ENCODE measurements around the gene SLFN5. TPM values are rescaled to one million over a fixed set of nuclear protein-coding genes. Genes with fewer than 3 reads are reported as not detected.

Gene SLFN5
- polyA plus RNA-seq, 1 of the 3 experiments (the other 2 are of a cell fraction) = 1.4 TPM

DNA sequence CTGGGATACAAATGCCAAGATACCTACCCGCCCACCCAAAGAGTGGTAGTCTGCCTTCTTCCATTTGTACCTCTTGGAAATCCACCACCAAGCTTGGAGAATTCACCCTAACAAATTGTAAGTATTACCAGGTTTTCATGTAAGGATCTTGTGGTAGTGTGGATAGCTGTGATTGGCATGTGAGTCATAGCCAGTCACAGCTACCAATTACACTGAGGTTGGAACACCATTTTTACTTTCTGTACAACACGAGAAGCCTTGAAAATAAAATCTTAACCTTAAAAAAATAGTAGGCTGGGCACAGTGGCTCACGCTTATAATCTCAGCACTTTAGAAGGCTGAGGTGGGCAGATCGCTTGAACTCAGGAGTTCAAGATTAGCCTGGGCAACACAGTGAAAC, 30.2 kb upstream of the SLFN5 start:
- CTCF ChIA-PET = no interaction called here
- WGBS (ENCODE audit: low lambda C conversion rate) = 18% methylated on average over 4 of the region's 4 CpGs

More for the DNA sequence above, 30.2 kb upstream of the SLFN5 start:
- Histone ChIP-seq H3K4me3 (ENCODE audit: low read depth in 2 of 2, low read length in 1 of 2) (no peak overlapping the region), H3K9me3 (no peaks in the 10 kb centered on the region), H3K9me2 (no peaks in the 10 kb centered on the region), H3K36me3 (replicated peaks in 1 of 2; ENCODE audit: control insufficient read depth in 1 of 2, insufficient read depth in 2 of 2, low read length in 1 of 2) (no peaks in the 10 kb centered on the region), H2AFZ (ENCODE audit: low read depth) (no peak overlapping the region), H3K79me2 (ENCODE audit: insufficient read depth) (no peaks in the 10 kb centered on the region), H3K27ac (ENCODE audit: low read depth in 2 of 2, low read length in 1 of 2) (no peak overlapping the region), H4K20me1 (ENCODE audit: insufficient read depth) (no peaks in the 10 kb centered on the region), H3K4me2 (no peak overlapping the region), H3K27me3 (ENCODE audit: insufficient read depth) (peaks cover 24% of the 10 kb centered on the region; the same call in 1 of the 2 replicates), H3K9ac (no peak overlapping the region), H3K4me1 (ENCODE audit: control insufficient read depth in 1 of 2, insufficient read depth in 2 of 2, low read depth in 1 of 2, low read length in 1 of 2) (no peaks in the 10 kb centered on the region), H3F3A (replicated peaks; ENCODE audit: insufficient read depth) (no peaks in the 10 kb centered on the region)
- DNase-seq = no peak
- no peak for TF ChIP-seq JUND (IDR thresholded peaks at IDR 0.05)
- TF ChIP-seq FOSL2 (IDR thresholded peaks at IDR 0.05; ENCODE audit: borderline replicate concordance, low read depth) = no peak
- no peak for TF ChIP-seq FOXJ3 (CRISPR knock-in tag; IDR thresholded peaks at IDR 0.05)
- TF ChIP-seq, protein P1, sequence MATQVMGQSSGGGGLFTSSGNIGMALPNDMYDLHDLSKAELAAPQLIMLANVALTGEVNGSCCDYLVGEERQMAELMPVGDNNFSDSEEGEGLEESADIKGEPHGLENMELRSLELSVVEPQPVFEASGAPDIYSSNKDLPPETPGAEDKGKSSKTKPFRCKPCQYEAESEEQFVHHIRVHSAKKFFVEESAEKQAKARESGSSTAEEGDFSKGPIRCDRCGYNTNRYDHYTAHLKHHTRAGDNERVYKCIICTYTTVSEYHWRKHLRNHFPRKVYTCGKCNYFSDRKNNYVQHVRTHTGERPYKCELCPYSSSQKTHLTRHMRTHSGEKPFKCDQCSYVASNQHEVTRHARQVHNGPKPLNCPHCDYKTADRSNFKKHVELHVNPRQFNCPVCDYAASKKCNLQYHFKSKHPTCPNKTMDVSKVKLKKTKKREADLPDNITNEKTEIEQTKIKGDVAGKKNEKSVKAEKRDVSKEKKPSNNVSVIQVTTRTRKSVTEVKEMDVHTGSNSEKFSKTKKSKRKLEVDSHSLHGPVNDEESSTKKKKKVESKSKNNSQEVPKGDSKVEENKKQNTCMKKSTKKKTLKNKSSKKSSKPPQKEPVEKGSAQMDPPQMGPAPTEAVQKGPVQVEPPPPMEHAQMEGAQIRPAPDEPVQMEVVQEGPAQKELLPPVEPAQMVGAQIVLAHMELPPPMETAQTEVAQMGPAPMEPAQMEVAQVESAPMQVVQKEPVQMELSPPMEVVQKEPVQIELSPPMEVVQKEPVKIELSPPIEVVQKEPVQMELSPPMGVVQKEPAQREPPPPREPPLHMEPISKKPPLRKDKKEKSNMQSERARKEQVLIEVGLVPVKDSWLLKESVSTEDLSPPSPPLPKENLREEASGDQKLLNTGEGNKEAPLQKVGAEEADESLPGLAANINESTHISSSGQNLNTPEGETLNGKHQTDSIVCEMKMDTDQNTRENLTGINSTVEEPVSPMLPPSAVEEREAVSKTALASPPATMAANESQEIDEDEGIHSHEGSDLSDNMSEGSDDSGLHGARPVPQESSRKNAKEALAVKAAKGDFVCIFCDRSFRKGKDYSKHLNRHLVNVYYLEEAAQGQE (IDR thresholded peaks at IDR 0.05; ENCODE audit: low read depth, low read length) = no peak
- TF ChIP-seq SMC3 (IDR thresholded peaks at IDR 0.05; ENCODE audit: low read depth, low read length) = no peak
- no peak for TF ChIP-seq YY1 (IDR thresholded peaks at IDR 0.05; ENCODE audit: low read depth)
- no peak for TF ChIP-seq NRF1 (IDR thresholded peaks at IDR 0.05; ENCODE audit: low read depth, low read length)
- no peak for TF ChIP-seq EP300 (IDR thresholded peaks at IDR 0.05; ENCODE audit: borderline replicate concordance in 1 of 2, low read depth in 1 of 2, low read length in 1 of 2)
- no peak for TF ChIP-seq EZH2phosphoT487 (IDR thresholded peaks at IDR 0.05; ENCODE audit: borderline replicate concordance, low read depth)
- TF ChIP-seq, protein P2, sequence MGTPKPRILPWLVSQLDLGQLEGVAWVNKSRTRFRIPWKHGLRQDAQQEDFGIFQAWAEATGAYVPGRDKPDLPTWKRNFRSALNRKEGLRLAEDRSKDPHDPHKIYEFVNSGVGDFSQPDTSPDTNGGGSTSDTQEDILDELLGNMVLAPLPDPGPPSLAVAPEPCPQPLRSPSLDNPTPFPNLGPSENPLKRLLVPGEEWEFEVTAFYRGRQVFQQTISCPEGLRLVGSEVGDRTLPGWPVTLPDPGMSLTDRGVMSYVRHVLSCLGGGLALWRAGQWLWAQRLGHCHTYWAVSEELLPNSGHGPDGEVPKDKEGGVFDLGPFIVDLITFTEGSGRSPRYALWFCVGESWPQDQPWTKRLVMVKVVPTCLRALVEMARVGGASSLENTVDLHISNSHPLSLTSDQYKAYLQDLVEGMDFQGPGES (IDR thresholded peaks at IDR 0.05; ENCODE audit: low read depth, low read length) = no peak
- TF ChIP-seq, protein P3, sequence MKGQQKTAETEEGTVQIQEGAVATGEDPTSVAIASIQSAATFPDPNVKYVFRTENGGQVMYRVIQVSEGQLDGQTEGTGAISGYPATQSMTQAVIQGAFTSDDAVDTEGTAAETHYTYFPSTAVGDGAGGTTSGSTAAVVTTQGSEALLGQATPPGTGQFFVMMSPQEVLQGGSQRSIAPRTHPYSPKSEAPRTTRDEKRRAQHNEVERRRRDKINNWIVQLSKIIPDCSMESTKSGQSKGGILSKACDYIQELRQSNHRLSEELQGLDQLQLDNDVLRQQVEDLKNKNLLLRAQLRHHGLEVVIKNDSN (IDR thresholded peaks at IDR 0.05; ENCODE audit: borderline replicate concordance, low read depth) = no peak
- TF ChIP-seq, protein P4, sequence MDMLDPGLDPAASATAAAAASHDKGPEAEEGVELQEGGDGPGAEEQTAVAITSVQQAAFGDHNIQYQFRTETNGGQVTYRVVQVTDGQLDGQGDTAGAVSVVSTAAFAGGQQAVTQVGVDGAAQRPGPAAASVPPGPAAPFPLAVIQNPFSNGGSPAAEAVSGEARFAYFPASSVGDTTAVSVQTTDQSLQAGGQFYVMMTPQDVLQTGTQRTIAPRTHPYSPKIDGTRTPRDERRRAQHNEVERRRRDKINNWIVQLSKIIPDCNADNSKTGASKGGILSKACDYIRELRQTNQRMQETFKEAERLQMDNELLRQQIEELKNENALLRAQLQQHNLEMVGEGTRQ (IDR thresholded peaks at IDR 0.05; ENCODE audit: borderline replicate concordance, low read depth, low read length) = no peak
- no peak for TF ChIP-seq MEF2A (IDR thresholded peaks at IDR 0.05; ENCODE audit: borderline replicate concordance, low read depth)
- no peak for TF ChIP-seq GABPA (IDR thresholded peaks at IDR 0.05; ENCODE audit: low read depth)
- TF ChIP-seq, protein P5, sequence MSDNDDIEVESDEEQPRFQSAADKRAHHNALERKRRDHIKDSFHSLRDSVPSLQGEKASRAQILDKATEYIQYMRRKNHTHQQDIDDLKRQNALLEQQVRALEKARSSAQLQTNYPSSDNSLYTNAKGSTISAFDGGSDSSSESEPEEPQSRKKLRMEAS (IDR thresholded peaks at IDR 0.05; ENCODE audit: low read depth) = no peak
- no peak for TF ChIP-seq TCF12 (IDR thresholded peaks at IDR 0.05)
- no peak for TF ChIP-seq ELF1 (IDR thresholded peaks at IDR 0.05)
- TF ChIP-seq, protein P6, sequence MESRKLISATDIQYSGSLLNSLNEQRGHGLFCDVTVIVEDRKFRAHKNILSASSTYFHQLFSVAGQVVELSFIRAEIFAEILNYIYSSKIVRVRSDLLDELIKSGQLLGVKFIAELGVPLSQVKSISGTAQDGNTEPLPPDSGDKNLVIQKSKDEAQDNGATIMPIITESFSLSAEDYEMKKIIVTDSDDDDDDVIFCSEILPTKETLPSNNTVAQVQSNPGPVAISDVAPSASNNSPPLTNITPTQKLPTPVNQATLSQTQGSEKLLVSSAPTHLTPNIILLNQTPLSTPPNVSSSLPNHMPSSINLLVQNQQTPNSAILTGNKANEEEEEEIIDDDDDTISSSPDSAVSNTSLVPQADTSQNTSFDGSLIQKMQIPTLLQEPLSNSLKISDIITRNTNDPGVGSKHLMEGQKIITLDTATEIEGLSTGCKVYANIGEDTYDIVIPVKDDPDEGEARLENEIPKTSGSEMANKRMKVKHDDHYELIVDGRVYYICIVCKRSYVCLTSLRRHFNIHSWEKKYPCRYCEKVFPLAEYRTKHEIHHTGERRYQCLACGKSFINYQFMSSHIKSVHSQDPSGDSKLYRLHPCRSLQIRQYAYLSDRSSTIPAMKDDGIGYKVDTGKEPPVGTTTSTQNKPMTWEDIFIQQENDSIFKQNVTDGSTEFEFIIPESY (IDR thresholded peaks at IDR 0.05; ENCODE audit: borderline replicate concordance, low read depth) = no peak
- POLR2A ChIA-PET = no interaction called here

Measured in SK-N-SH (cell line).